GM12878 (cell line): ENCODE measurements around the gene NLRC5. TPM values are rescaled to one million over a fixed set of nuclear protein-coding genes. Genes with fewer than 3 reads are reported as not detected.

ENCODE experiments used
- ATAC-seq: fragments of 200-7000 bp; cut with Tn5 transposase; 3 replicates; pipeline ENCODE4 v1.9.1; 2020; ENCODE audit warnings: mild to moderate bottlenecking, moderate library complexity
- BruUV-seq: library from RNA; stranded (reverse); fragments of 400-500 nt; replicated peaks from 2 replicates; lab custom pipeline; 2021; lab: Mats Ljungman, UMichigan
- CTCF ChIA-PET: fragments of 300-600 bp; sonication (Branson Sonifier 250); formaldehyde crosslinking; extraction: SDS; loops from one replicate; lab custom pipeline; 2021; ENCODE audit warnings: inconsistent platforms; lab: Yijun Ruan, JAX
- POLR2A ChIA-PET: fragments of 350-600 bp; formaldehyde crosslinking; extraction: SDS; loops from one replicate; lab custom pipeline; 2021; ENCODE audit warnings: inconsistent platforms; lab: Charles Lee
- RAD21 ChIA-PET: fragments of 300-600 bp; sonication (Branson Sonifier 250); formaldehyde crosslinking; loops from one replicate; lab custom pipeline; 2023; ENCODE audit warnings: antibody characterized with exemption; ENCODE audit not compliant: unreplicated experiment; lab: Charles Lee
- SMC1A ChIA-PET: fragments of 300-600 bp; sonication (Branson Sonifier 250); formaldehyde crosslinking; loops from one replicate; lab custom pipeline; 2023; ENCODE audit not compliant: unreplicated experiment, uncharacterized antibody; lab: Charles Lee
- DNase-seq: peaks from one replicate; pipeline ENCODE4 v3.0.0-alpha.2; 2011; ENCODE audit warnings: low read depth, low spot score
- FAIRE-seq: peaks from 3 replicates; lab custom pipeline; 2011; peaks lifted over from hg19 to GRCh38; lab: Jason Lieb, UNC
- H2AFZ ChIP-seq: 2 replicates; pipeline ENCODE4 v1.6.0; 2011; ENCODE audit warnings: low read depth, low read length, control low read depth; ENCODE audit not compliant: control insufficient read depth
- H3K27ac ChIP-seq: 2 replicates; pipeline ENCODE4 v1.5.1; 2011; ENCODE audit warnings: control low read depth; ENCODE audit not compliant: control insufficient read depth, insufficient read depth
- H3K27me3 ChIP-seq, 2 experiments: replicated peaks in 1 of 2; 2 replicates each; pipeline versions ENCODE4 v1.6.0 to v1.6.1; 2011; ENCODE audit warnings: low read length in 1 of 2; ENCODE audit not compliant: control insufficient read depth in 2 of 2, insufficient read depth in 2 of 2
- H3K36me3 ChIP-seq, 2 experiments: 2 replicates each; pipeline ENCODE4 v1.5.1; 2011; ENCODE audit warnings: low read length in 1 of 2; ENCODE audit not compliant: control insufficient read depth in 2 of 2, insufficient read depth in 2 of 2
- H3K4me1 ChIP-seq: 2 replicates; pipeline ENCODE4 v1.6.1; 2011; ENCODE audit warnings: mild to moderate bottlenecking, low read length, moderate library complexity, mixed read lengths; ENCODE audit not compliant: control insufficient read depth, insufficient read depth
- H3K4me2 ChIP-seq: 2 replicates; pipeline ENCODE4 v1.6.0; 2011; ENCODE audit warnings: control low read depth; ENCODE audit not compliant: control insufficient read depth, insufficient read depth
- H3K4me3 ChIP-seq: fragments of 200-600 bp; sonication (generic); 2 replicates; pipeline ENCODE4 v1.5.1; 2016
- H3K79me2 ChIP-seq: 2 replicates; pipeline ENCODE4 v1.6.0; 2011; ENCODE audit warnings: low read length; ENCODE audit not compliant: control insufficient read depth, insufficient read depth
- H3K9ac ChIP-seq: 2 replicates; pipeline ENCODE4 v1.8.0; 2011; ENCODE audit warnings: low read length, control low read depth, mixed read lengths; ENCODE audit not compliant: control insufficient read depth, insufficient read depth
- H3K9me3 ChIP-seq: replicated peaks from 3 replicates; pipeline ENCODE4 v1.5.1; 2011; ENCODE audit warnings: mild to moderate bottlenecking, low read length; ENCODE audit not compliant: control insufficient read depth, insufficient read depth
- H4K20me1 ChIP-seq: 2 replicates; pipeline ENCODE4 v1.6.0; 2011; ENCODE audit not compliant: control insufficient read depth, insufficient read depth
- ASH2L ChIP-seq: fragments of 300-600, 200-600 bp; sonication (generic); IDR thresholded peaks from 2 replicates; pipeline ENCODE4 v1.6.1; 2017; ENCODE audit warnings: low read depth, mild to moderate bottlenecking, borderline replicate concordance
- BMI1 ChIP-seq: fragments of 450-650 bp; IDR thresholded peaks from 2 replicates; pipeline ENCODE4 v1.6.1; 2016; ENCODE audit warnings: mild to moderate bottlenecking, moderate library complexity, borderline replicate concordance
- CREB1 ChIP-seq: IDR thresholded peaks from 2 replicates; pipeline ENCODE4 v1.6.1; 2012; ENCODE audit warnings: low read depth, mild to moderate bottlenecking, inconsistent platforms
- ESRRA ChIP-seq: IDR thresholded peaks from 2 replicates; pipeline ENCODE4 v1.6.1; 2012; ENCODE audit warnings: mild to moderate bottlenecking, low read length, improper control_type of control experiment
- FOXM1 ChIP-seq: IDR thresholded peaks from 2 replicates; pipeline ENCODE4 v1.6.1; 2012; ENCODE audit warnings: low read depth, mild to moderate bottlenecking, inconsistent platforms, low read length, moderate library complexity
- IKZF2 ChIP-seq, 2 experiments: fragments of 450-650 bp; IDR thresholded peaks; 2 replicates each; pipeline ENCODE4 v1.6.1; 2017; ENCODE audit warnings: mild to moderate bottlenecking in 2 of 2, moderate library complexity in 2 of 2
- NFYA ChIP-seq: IDR thresholded peaks from 2 replicates; pipeline ENCODE4 v1.6.1; 2011; ENCODE audit warnings: low read depth, mild to moderate bottlenecking, low read length, improper control_type of control experiment, borderline replicate concordance
- SMAD5 ChIP-seq: IDR thresholded peaks from 2 replicates; pipeline ENCODE4 v1.6.1; 2016; ENCODE audit warnings: antibody characterized with exemption, low read depth
- SPI1 ChIP-seq: IDR thresholded peaks from 2 replicates; pipeline ENCODE4 v1.6.1; 2011; ENCODE audit warnings: low read depth, mild to moderate bottlenecking, low read length, moderate library complexity, borderline replicate concordance; ENCODE audit not compliant: insufficient read depth
- YBX1 ChIP-seq: fragments of 450-650 bp; IDR thresholded peaks from 2 replicates; pipeline ENCODE4 v1.6.1; 2016; ENCODE audit warnings: antibody characterized with exemption
- WGBS: methylation state at CpG from one replicate; pipeline ENCODE4 v1.1.6; 2016; ENCODE audit warnings: low lambda C conversion rate; ENCODE audit not compliant: insufficient replicate concordance, insufficient coverage; ENCODE audit errors: missing lambda C conversion rate; 5-methylcytosine and 5-hydroxymethylcytosine counted together
- in situ Hi-C: fragments of 300-500 bp; cut with MboI; formaldehyde crosslinking; loops from 9 replicates; pipeline ENCODE4 v1.14.3; 2018; ENCODE audit warnings: mixed read lengths
- intact Hi-C: fragments of 100-400 bp; cut with micrococcal nuclease; formaldehyde crosslinking; loops from one replicate; pipeline ENCODE4 v1.14.2; 2022; ENCODE audit not compliant: unreplicated experiment
- polyA plus RNA-seq, 11 experiments: library from polyadenylated mRNA; depleted of rRNA in 4 of 11; unstranded in 6 of 11; stranded (reverse) in 5 of 11; fragments of >200 nt; fragmentation: Nextera tagmentation in 4 of 11; fragmentation: Illumina TruSeq in 1 of 11; extraction: Ambion mirVana in 4 of 11; extraction: Trizol in 1 of 11; gene quantifications; 1 replicate in 1 of 11; 2 replicates in 10 of 11; pipeline versions ENCODE4 v1.2.1 to v1.2.3, GENCODE V29; 2011 to 2016; ENCODE audit warnings: inconsistent platforms in 2 of 11, missing spikeins in 2 of 11, low read depth in 1 of 11
- total RNA-seq, 4 experiments: library from RNA; depleted of rRNA in 3 of 4; stranded (reverse); fragments of >200 nt in 3 of 4; fragmentation: Illumina TruSeq in 1 of 4; extraction: Trizol in 1 of 4; gene quantifications; 2 replicates each; pipeline versions ENCODE4 v1.2.1 to v1.2.3, GENCODE V29; 2013 to 2021
- TF ChIP-seq, protein P1 (sequence below): fragments of 450-650 bp; IDR thresholded peaks from 2 replicates; pipeline ENCODE4 v1.6.1; 2016; ENCODE audit warnings: mild to moderate bottlenecking, moderate library complexity, borderline replicate concordance

Gene NLRC5
- total and polyA plus RNA-seq, 10 of the 15 experiments (the other 5 are each of a cell fraction or from before 2014, with no cell fraction given), result 13.1 to 105 (median 57.3) TPM

DNA sequence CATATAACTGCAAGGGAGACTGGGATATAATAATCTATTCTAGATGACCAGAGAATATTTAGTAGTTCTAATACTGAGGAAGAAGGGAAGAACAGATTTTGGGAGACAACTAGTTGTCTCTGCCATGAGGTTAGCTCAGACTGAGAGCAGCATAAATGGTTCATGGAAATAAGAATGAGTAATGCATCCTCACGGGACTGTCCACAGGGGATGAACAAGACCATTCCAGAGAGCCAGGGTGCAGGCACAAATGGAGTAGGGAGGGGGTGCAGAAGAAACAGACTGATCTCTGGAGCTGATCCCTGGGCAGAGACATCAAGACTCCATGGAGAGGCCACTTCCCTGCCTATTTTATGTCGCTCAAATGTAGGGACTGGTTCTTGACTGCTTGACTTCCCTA is 30.4 kb downstream of the NLRC5 start:
- peaks cover 6% of the 10 kb centered on the region for H3K4me1 ChIP-seq
- no peak overlapping the region for H2AFZ ChIP-seq
- H3K9me3 ChIP-seq, result no peaks in the 10 kb centered on the region
- no peak overlapping the region for H3K27ac ChIP-seq
- intact Hi-C loops (no loop called here), in situ Hi-C loops (no loop called here)
- H3K27me3 ChIP-seq, result no peaks in the 10 kb centered on the region
- H3K36me3 ChIP-seq, result peaks cover 17 to 34% of the 10 kb centered on the region in 2 experiments
- SMC1A ChIA-PET, result interaction anchor here (0.7 to 2.7 kb wide), 7 partner anchors 9 to 54 kb away, joined by 3 to 14 read pairs (median 3); no protein-coding TSS in a partner anchor
- POLR2A ChIA-PET, result interaction anchor here (0.6 to 1.9 kb wide), 7 partner anchors 9 to 32 kb away, joined by 3 to 7 read pairs (median 4); no protein-coding TSS in a partner anchor
- H3K4me3 ChIP-seq, result no peak overlapping the region
- H3K79me2 ChIP-seq, result peaks cover 8% of the 10 kb centered on the region
- no peak overlapping the region for H3K4me2 ChIP-seq
- RAD21 ChIA-PET, result interaction anchor here (1.2 to 1.3 kb wide), 2 partner anchors 26 to 55 kb away, joined by 3 to 5 read pairs; no protein-coding TSS in a partner anchor
- H3K9ac ChIP-seq, result no peak overlapping the region
- CTCF ChIA-PET, result interaction anchor here (0.7 to 2.2 kb wide), 3 partner anchors 20 to 56 kb away, joined by 3 to 6 read pairs (median 4); no protein-coding TSS in a partner anchor
- 0% methylated on average over 1 of the region's 2 CpGs for WGBS
- no peaks in the 10 kb centered on the region for H4K20me1 ChIP-seq
- FAIRE-seq (no peak), ATAC-seq (no peak), DNase-seq (no peak)
- no peak for TF ChIP-seq YBX1
- BruUV-seq, result no TSS peak

DNA sequence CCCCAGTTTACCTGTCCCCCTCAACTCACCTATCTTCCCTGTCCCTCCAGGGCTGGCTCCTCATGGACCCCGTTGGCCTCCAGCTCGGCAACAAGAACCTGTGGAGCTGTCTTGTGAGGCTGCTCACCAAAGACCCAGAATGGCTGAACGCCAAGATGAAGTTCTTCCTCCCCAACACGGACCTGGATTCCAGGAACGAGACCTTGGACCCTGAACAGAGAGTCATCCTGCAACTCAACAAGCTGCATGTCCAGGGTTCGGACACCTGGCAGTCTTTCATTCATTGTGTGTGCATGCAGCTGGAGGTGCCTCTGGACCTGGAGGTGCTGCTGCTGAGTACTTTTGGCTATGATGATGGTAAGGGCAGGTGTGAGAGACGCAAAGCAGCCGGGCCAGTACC is 31.3 kb downstream of the NLRC5 start:
- 85% methylated on average over 8 of the region's 8 CpGs for WGBS
- RAD21 ChIA-PET, result interaction anchor here (1.2 to 1.3 kb wide), 2 partner anchors 25 to 56 kb away, joined by 3 to 5 read pairs; no protein-coding TSS in a partner anchor

More for the DNA sequence above, 31.3 kb downstream of the NLRC5 start:
- no TSS peak for BruUV-seq
- intact Hi-C loops (no loop called here), in situ Hi-C loops (no loop called here)
- Histone ChIP-seq H3K4me3 (no peak overlapping the region), H3K9me3 (no peaks in the 10 kb centered on the region), H2AFZ (no peak overlapping the region), H3K4me1 (no peaks in the 10 kb centered on the region; the same call in 1 of the 2 replicates), H3K4me2 (no peak overlapping the region), H3K27me3 (no peaks in the 10 kb centered on the region), H3K9ac (no peak overlapping the region), H4K20me1 (no peaks in the 10 kb centered on the region), H3K79me2 (peaks cover 2% of the 10 kb centered on the region; the same call in 1 of the 2 replicates), H3K36me3 (peaks cover 19 to 34% of the 10 kb centered on the region in 2 experiments), H3K27ac (no peak overlapping the region)
- ChIA-PET CTCF (interaction anchor here (0.7 to 2.2 kb wide), 2 partner anchors 19 to 24 kb away, joined by 3 to 6 read pairs; no protein-coding TSS in a partner anchor), POLR2A (interaction anchor here (0.6 to 1.9 kb wide), 6 partner anchors 10 to 101 kb away, joined by 3 to 6 read pairs (median 4); no protein-coding TSS in a partner anchor), SMC1A (interaction anchor here (0.7 to 2.7 kb wide), 8 partner anchors 9 to 55 kb away, joined by 3 to 14 read pairs (median 4); no protein-coding TSS in a partner anchor)
- TF ChIP-seq FOXM1, result no peak
- no peak for TF ChIP-seq NFYA
- no peak for TF ChIP-seq SPI1
- no peak for TF ChIP-seq SMAD5
- TF ChIP-seq, protein P1, sequence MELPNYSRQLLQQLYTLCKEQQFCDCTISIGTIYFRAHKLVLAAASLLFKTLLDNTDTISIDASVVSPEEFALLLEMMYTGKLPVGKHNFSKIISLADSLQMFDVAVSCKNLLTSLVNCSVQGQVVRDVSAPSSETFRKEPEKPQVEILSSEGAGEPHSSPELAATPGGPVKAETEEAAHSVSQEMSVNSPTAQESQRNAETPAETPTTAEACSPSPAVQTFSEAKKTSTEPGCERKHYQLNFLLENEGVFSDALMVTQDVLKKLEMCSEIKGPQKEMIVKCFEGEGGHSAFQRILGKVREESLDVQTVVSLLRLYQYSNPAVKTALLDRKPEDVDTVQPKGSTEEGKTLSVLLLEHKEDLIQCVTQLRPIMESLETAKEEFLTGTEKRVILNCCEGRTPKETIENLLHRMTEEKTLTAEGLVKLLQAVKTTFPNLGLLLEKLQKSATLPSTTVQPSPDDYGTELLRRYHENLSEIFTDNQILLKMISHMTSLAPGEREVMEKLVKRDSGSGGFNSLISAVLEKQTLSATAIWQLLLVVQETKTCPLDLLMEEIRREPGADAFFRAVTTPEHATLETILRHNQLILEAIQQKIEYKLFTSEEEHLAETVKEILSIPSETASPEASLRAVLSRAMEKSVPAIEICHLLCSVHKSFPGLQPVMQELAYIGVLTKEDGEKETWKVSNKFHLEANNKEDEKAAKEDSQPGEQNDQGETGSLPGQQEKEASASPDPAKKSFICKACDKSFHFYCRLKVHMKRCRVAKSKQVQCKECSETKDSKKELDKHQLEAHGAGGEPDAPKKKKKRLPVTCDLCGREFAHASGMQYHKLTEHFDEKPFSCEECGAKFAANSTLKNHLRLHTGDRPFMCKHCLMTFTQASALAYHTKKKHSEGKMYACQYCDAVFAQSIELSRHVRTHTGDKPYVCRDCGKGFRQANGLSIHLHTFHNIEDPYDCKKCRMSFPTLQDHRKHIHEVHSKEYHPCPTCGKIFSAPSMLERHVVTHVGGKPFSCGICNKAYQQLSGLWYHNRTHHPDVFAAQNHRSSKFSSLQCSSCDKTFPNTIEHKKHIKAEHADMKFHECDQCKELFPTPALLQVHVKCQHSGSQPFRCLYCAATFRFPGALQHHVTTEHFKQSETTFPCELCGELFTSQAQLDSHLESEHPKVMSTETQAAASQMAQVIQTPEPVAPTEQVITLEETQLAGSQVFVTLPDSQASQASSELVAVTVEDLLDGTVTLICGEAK, result no peak
- TF ChIP-seq CREB1, result no peak
- TF ChIP-seq ESRRA, result no peak
- TF ChIP-seq BMI1, result no peak
- no peak for TF ChIP-seq ASH2L
- TF ChIP-seq IKZF2 (IDR thresholded peaks at IDR 0.05), result no peak
- DNase-seq (no peak), ATAC-seq (no peak), FAIRE-seq (no peak)
